Measurements from ENCODE around the gene RALA.
"Not testable (repeated sequence)": the region's sequence is repeated elsewhere in the genome, so short reads cannot be mapped to it uniquely, and the experiment has no call there.

RALA gene

GRCh38 chr7:39673868-39674267 is 50.5 kb downstream of the RALA start:
- peaks cover 50% of the 10 kb centered on the region for H3K36me3 Mint-ChIP-seq (ENCODE audit: low read depth)
- no peak for DNase-seq
- no peak overlapping the region for H3K4me3 Mint-ChIP-seq
- H3K27ac Mint-ChIP-seq: no peak overlapping the region
- H3K4me1 Mint-ChIP-seq: no peaks in the 10 kb centered on the region
- TF ChIP-seq CTCF (IDR thresholded peaks at IDR 0.05): no peak
- no peaks in the 10 kb centered on the region for H3K27me3 Mint-ChIP-seq (ENCODE audit: low read depth, poor library complexity)
- peaks cover 26% of the 10 kb centered on the region for H3K9me3 Mint-ChIP-seq

- Mint-ChIP-seq H3K36me3 (ENCODE audit: low read depth) (peaks cover 50% of the 10 kb centered on the region), H3K4me3 (no peak overlapping the region), H3K4me1 (no peaks in the 10 kb centered on the region), H3K27me3 (ENCODE audit: low read depth, poor library complexity) (no peaks in the 10 kb centered on the region), H3K9me3 (peaks cover 31% of the 10 kb centered on the region), H3K27ac (no peak overlapping the region)
- no peak for TF ChIP-seq CTCF (IDR thresholded peaks at IDR 0.05)
- DNase-seq: no peak
These were observed 51.0 kb downstream of the RALA start for GRCh38 chr7:39674406-39674805.

- H3K27me3 Mint-ChIP-seq (ENCODE audit: low read depth, poor library complexity): no peaks in the 10 kb centered on the region
- no peak overlapping the region for H3K27ac Mint-ChIP-seq
- no peak for TF ChIP-seq CTCF (IDR thresholded peaks at IDR 0.05)
- H3K4me1 Mint-ChIP-seq: no peaks in the 10 kb centered on the region
- no peak for DNase-seq
- no peak overlapping the region for H3K4me3 Mint-ChIP-seq
- peaks cover 31% of the 10 kb centered on the region for H3K9me3 Mint-ChIP-seq
- peaks cover 57% of the 10 kb centered on the region for H3K36me3 Mint-ChIP-seq (ENCODE audit: low read depth)
These were observed 53.0 kb downstream of the RALA start for GRCh38 chr7:39676346-39676745.

GRCh38 chr7:39678930-39679709 is 55.7 kb downstream of the RALA start:
- H3K27ac Mint-ChIP-seq: no peak overlapping the region
- peaks cover 56% of the 10 kb centered on the region for H3K36me3 Mint-ChIP-seq (ENCODE audit: low read depth)
- no peak for TF ChIP-seq CTCF (IDR thresholded peaks at IDR 0.05)
- peaks cover 31% of the 10 kb centered on the region for H3K9me3 Mint-ChIP-seq
- H3K27me3 Mint-ChIP-seq (ENCODE audit: low read depth, poor library complexity): no peaks in the 10 kb centered on the region
- no peak overlapping the region for H3K4me3 Mint-ChIP-seq
- DNase-seq: no peak
- H3K4me1 Mint-ChIP-seq: peaks cover 7% of the 10 kb centered on the region

- not testable (repeated sequence) for H3K4me1 Mint-ChIP-seq; DNase-seq; H3K27ac Mint-ChIP-seq; H3K4me3 Mint-ChIP-seq; H3K27me3 Mint-ChIP-seq (ENCODE audit: low read depth, poor library complexity)
- Mint-ChIP-seq H3K36me3 (ENCODE audit: low read depth) (peaks cover 56% of the 10 kb centered on the region), H3K9me3 (peaks cover 31% of the 10 kb centered on the region)
These were observed 56.5 kb downstream of the RALA start for GRCh38 chr7:39679874-39680273.

- H3K27me3 Mint-ChIP-seq (ENCODE audit: low read depth, poor library complexity): no peaks in the 10 kb centered on the region
- no peak for TF ChIP-seq CTCF (IDR thresholded peaks at IDR 0.05)
- H3K9me3 Mint-ChIP-seq: peaks cover 12% of the 10 kb centered on the region
- H3K4me1 Mint-ChIP-seq: peaks cover 7% of the 10 kb centered on the region
- DNase-seq: no peak
- no peak overlapping the region for H3K27ac Mint-ChIP-seq
- no peak overlapping the region for H3K4me3 Mint-ChIP-seq
- peaks cover 45% of the 10 kb centered on the region for H3K36me3 Mint-ChIP-seq (ENCODE audit: low read depth)
These were observed 58.6 kb downstream of the RALA start for GRCh38 chr7:39681887-39682441.
